Measurements from ENCODE around the gene RFX8. TPM values are rescaled to one million over a fixed set of nuclear protein-coding genes. Genes with fewer than 3 reads are reported as not detected.

RFX8 gene
- polyA plus RNA-seq, 2 donors = 0.08 TPM

DNA sequence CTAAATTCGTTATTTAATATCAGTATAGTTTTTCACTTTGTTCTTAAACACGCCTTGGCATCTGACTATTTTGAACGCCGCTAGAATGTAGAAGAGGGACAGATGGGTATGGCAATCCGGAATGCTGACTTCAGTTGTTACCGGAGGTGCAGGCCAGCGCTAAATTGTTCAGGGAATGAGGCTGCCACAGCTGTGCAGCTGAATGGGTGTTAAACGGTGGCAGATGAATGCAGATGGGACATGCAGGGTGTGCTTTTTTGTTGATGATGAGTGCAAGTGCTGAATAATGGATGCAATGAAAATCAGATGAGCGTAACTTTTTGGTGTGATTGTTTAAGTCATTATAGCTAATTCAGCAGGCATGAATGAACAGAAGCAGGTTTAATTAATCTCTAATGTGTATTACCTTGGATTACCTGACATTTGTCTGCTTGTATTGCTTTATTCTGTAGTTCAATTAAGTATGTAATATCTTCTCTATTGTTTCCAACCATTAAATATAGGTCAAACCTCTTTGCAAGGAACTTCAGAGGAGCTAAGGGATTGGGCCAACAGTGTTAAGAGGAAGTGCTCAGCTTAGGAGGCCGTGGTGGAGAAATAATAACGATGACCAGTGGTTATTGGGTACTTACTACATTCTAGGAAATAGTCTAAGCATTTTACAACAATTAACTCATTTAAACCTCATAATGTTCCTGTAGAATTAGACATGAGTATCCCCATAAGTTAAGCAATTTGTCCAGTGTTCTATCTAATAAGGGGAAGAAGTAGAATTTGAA lies 75.7 kb downstream of the RFX8 start:
- peaks cover 0 to 1% of the 10 kb centered on the region in 2 donors for H3K4me1 ChIP-seq (ENCODE audit: control insufficient read depth in 2 of 2, insufficient read depth in 2 of 2, low read length in 1 of 2)
- H3K27ac ChIP-seq (ENCODE audit: low read depth in 2 of 2, low read length in 1 of 2) = no peak overlapping the region
- H3K4me3 ChIP-seq (ENCODE audit: low read depth in 1 of 2, low read length in 2 of 2) = no peak overlapping the region
- H3K36me3 ChIP-seq (ENCODE audit: control insufficient read depth in 2 of 2, insufficient read depth in 2 of 2, low read length in 1 of 2) = no peaks in the 10 kb centered on the region
- no peaks in the 10 kb centered on the region for H3K27me3 ChIP-seq (ENCODE audit: control insufficient read depth in 1 of 2, insufficient read depth in 2 of 2, low read length in 2 of 2)
- WGBS, 2 donors = 80 to 82% methylated on average over 11 of the region's 11 CpGs
- no peaks in the 10 kb centered on the region for H3K9me3 ChIP-seq (ENCODE audit: control insufficient read depth in 2 of 2, insufficient read depth in 1 of 2, low read depth in 1 of 2, low read length in 1 of 2)

DNA sequence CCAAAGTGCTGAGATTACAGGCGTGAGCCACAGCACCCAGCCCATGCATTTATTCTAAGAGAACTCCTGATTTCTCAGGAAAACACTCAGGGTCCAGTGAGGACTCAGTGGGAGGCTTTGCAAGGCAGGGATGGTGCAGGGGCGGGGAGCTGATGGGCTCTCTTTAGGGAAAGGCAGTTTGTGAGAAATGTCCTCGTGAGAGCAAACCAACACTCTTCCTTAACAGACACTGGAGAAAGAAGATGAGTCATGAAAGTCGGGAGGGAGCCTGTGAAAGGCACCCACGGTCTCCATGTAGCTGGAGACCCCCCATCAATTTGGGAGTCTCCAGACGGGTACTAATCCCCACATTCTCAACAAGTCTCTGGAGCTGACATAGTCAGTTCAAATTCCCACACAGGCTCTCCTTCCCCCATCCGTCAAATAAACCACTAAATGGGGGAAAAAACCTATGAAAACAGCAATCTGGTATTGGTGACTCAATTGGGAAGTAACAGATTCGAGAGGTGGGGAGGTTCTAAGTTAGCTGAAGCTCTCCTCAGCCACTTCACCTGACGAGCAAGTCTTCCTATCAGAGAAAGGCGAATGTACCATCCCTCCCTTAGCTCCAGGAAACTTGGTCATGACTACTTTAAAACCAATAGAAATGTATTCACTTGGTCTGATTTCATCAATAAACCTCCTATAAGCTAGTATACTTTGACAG lies 76.6 kb downstream of the RFX8 start:
- Histone ChIP-seq H3K9me3 (ENCODE audit: control insufficient read depth in 2 of 2, insufficient read depth in 1 of 2, low read depth in 1 of 2, low read length in 1 of 2) (no peaks in the 10 kb centered on the region), H3K27me3 (ENCODE audit: control insufficient read depth in 1 of 2, insufficient read depth in 2 of 2, low read length in 2 of 2) (no peaks in the 10 kb centered on the region), H3K4me3 (ENCODE audit: low read depth in 1 of 2, low read length in 2 of 2) (no peak overlapping the region), H3K27ac (ENCODE audit: low read depth in 2 of 2, low read length in 1 of 2) (no peak overlapping the region), H3K4me1 (ENCODE audit: control insufficient read depth in 2 of 2, insufficient read depth in 2 of 2, low read length in 1 of 2) (peaks cover 0 to 1% of the 10 kb centered on the region in 2 donors), H3K36me3 (ENCODE audit: control insufficient read depth in 2 of 2, insufficient read depth in 2 of 2, low read length in 1 of 2) (no peaks in the 10 kb centered on the region)
- 75 to 79% methylated on average over 10 of the region's 10 CpGs for WGBS, 2 donors

GRCh38 chr2:101396316-101396717 lies 78.6 kb downstream of the RFX8 start:
- Histone ChIP-seq H3K27me3 (ENCODE audit: control insufficient read depth in 1 of 2, insufficient read depth in 2 of 2, low read length in 2 of 2) (no peaks in the 10 kb centered on the region), H3K4me3 (ENCODE audit: low read depth in 1 of 2, low read length in 2 of 2) (no peak overlapping the region), H3K4me1 (ENCODE audit: control insufficient read depth in 2 of 2, insufficient read depth in 2 of 2, low read length in 1 of 2) (peaks cover 0 to 1% of the 10 kb centered on the region in 2 donors), H3K9me3 (ENCODE audit: control insufficient read depth in 2 of 2, insufficient read depth in 1 of 2, low read depth in 1 of 2, low read length in 1 of 2) (no peaks in the 10 kb centered on the region), H3K27ac (ENCODE audit: low read depth in 2 of 2, low read length in 1 of 2) (peak overlapping the region in 1 of 2 donors; percentile 11), H3K36me3 (ENCODE audit: control insufficient read depth in 2 of 2, insufficient read depth in 2 of 2, low read length in 1 of 2) (no peaks in the 10 kb centered on the region)
- 36 to 59% methylated on average over 2 of the region's 2 CpGs for WGBS, 2 donors

- peaks cover 0 to 1% of the 10 kb centered on the region in 2 donors for H3K4me1 ChIP-seq (ENCODE audit: control insufficient read depth in 2 of 2, insufficient read depth in 2 of 2, low read length in 1 of 2)
- H3K9me3 ChIP-seq (ENCODE audit: control insufficient read depth in 2 of 2, insufficient read depth in 1 of 2, low read depth in 1 of 2, low read length in 1 of 2) = no peaks in the 10 kb centered on the region
- H3K36me3 ChIP-seq (ENCODE audit: control insufficient read depth in 2 of 2, insufficient read depth in 2 of 2, low read length in 1 of 2) = no peaks in the 10 kb centered on the region
- whole genome bisulfite sequencing, 2 donors = 74 to 79% methylated on average over 6 of the region's 6 CpGs
- H3K27me3 ChIP-seq (ENCODE audit: control insufficient read depth in 1 of 2, insufficient read depth in 2 of 2, low read length in 2 of 2) = no peaks in the 10 kb centered on the region
- no peak overlapping the region for H3K4me3 ChIP-seq (ENCODE audit: low read depth in 1 of 2, low read length in 2 of 2)
- H3K27ac ChIP-seq (ENCODE audit: low read depth in 2 of 2, low read length in 1 of 2) = peak overlapping the region; percentile 11 to 45
These were observed 79.2 kb downstream of the RFX8 start for GRCh38 chr2:101395545-101396315.

DNA sequence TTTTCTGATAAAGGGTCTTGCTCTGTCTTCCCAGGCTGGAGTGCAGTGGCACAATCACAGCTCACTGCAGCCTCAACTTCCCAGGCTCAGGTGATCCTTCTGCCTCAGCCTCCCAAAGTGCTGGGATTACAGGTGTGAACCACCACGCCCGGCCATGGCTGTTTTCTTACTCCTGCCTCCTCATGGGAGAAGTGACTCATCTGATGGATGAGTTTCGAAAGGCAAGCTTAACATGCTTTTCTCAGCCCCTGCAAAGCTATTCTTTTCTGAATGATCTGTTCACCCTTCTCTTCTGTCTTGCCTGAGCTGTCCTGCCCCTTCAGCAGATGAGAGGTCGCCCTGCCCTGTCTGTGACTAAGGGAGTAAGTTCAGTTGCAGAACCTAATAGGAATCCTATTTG lies 86.7 kb downstream of the RFX8 start:
- Histone ChIP-seq H3K36me3 (ENCODE audit: control insufficient read depth in 2 of 2, insufficient read depth in 2 of 2, low read length in 1 of 2) (no peaks in the 10 kb centered on the region), H3K4me3 (ENCODE audit: low read depth in 1 of 2, low read length in 2 of 2) (no peak overlapping the region), H3K27ac (ENCODE audit: low read depth in 2 of 2, low read length in 1 of 2) (no peak overlapping the region), H3K9me3 (ENCODE audit: control insufficient read depth in 2 of 2, insufficient read depth in 1 of 2, low read depth in 1 of 2, low read length in 1 of 2) (no peaks in the 10 kb centered on the region), H3K27me3 (ENCODE audit: control insufficient read depth in 1 of 2, insufficient read depth in 2 of 2, low read length in 2 of 2) (no peaks in the 10 kb centered on the region), H3K4me1 (ENCODE audit: control insufficient read depth in 2 of 2, insufficient read depth in 2 of 2, low read length in 1 of 2) (peaks cover 8 to 11% of the 10 kb centered on the region in 2 donors)
- WGBS, 2 donors = 27 to 35% methylated on average over 4 of the region's 4 CpGs

DNA sequence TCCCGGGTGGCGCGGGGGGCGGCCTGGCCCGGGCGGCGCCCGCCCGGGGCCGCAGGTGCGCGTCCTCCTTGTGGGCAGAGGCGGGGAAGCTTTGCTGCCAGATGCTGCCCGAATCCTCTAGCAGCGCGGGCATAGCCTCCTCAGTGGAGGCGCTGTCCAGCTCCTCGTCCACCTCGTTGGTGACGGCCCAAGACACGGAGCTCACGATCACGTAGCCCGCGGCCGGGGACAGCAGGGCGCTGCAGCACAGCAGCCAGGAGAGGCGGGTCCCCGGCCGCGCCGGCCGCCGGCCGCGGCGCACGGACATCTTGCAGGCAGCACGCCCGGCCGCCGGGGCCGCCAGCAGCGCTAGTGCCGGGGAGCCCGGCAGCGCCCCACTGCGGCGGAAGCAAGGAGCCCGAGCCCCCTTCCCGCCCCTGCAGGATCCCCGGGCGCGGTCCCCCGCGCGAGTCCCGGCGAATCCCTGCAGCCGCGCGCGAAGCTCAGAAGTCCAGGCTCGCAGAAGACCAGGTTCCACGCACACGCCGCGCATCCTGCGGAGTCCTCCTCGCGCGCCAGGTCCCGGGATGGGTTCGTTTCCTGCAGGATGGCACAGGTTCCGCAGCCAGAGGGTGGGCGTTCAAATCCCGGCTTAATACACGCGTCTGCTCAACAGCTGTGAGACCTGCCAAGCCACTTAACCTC lies 87.6 kb downstream of the RFX8 start, which contains the start of gene CREG2:
TSS of gene CREG2 (minus strand) at position 353 of the 684 bp plus-strand sequence. CDS start at position 307, 46 bp downstream.
- Histone ChIP-seq H3K36me3 (ENCODE audit: control insufficient read depth in 2 of 2, insufficient read depth in 2 of 2, low read length in 1 of 2) (no peaks in the 10 kb centered on the region), H3K4me3 (ENCODE audit: low read depth in 1 of 2, low read length in 2 of 2) (peak within 1 kb of the TSS; percentile 44 to 61), H3K27me3 (ENCODE audit: control insufficient read depth in 1 of 2, insufficient read depth in 2 of 2, low read length in 2 of 2) (no peaks in the 10 kb centered on the region), H3K4me1 (ENCODE audit: control insufficient read depth in 2 of 2, insufficient read depth in 2 of 2, low read length in 1 of 2) (peaks cover 8 to 11% of the 10 kb centered on the region in 2 donors), H3K9me3 (ENCODE audit: control insufficient read depth in 2 of 2, insufficient read depth in 1 of 2, low read depth in 1 of 2, low read length in 1 of 2) (no peaks in the 10 kb centered on the region), H3K27ac (ENCODE audit: low read depth in 2 of 2, low read length in 1 of 2) (no peak within 1 kb of the TSS)
- 1% methylated on average over 73 to 79 of the region's 79 CpGs for WGBS, 2 donors

DNA sequence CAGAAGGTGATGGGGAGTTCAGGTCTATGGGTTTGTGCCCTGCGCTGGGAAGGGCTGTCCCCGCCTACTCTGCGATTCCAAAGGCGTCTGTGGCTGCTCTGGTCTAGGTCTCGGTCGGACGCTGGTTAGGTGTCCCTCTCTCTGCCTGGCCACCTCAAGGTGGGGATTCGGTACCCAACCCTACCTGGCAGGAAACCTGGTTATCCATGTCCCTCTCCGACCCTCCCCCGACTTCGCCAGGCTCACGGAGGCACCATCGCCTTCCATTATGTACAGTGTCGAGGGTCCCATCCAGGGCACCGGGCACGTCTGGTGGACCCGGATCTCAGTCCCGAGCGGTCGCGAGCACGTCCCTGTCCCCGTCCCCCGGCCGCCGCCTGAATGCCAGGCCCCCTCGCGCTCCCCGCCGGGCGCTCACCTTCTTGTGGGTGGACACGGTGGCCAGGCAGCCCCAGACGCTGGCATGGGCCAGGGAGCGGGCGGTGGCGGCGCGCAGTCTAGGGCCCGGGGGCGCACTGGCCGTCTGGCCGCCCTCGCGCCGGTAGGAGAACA lies 88.2 kb downstream of the RFX8 start:
- no peak overlapping the region for H3K27ac ChIP-seq (ENCODE audit: low read depth in 2 of 2, low read length in 1 of 2)
- H3K4me3 ChIP-seq (ENCODE audit: low read depth in 1 of 2, low read length in 2 of 2) = peak overlapping the region; percentile 44 to 61
- H3K27me3 ChIP-seq (ENCODE audit: control insufficient read depth in 1 of 2, insufficient read depth in 2 of 2, low read length in 2 of 2) = no peaks in the 10 kb centered on the region
- WGBS, 2 donors = 5 to 6% methylated on average over 41 to 45 of the region's 45 CpGs
- H3K9me3 ChIP-seq (ENCODE audit: control insufficient read depth in 2 of 2, insufficient read depth in 1 of 2, low read depth in 1 of 2, low read length in 1 of 2) = no peaks in the 10 kb centered on the region
- H3K4me1 ChIP-seq (ENCODE audit: control insufficient read depth in 2 of 2, insufficient read depth in 2 of 2, low read length in 1 of 2) = peaks cover 8 to 11% of the 10 kb centered on the region in 2 donors
- H3K36me3 ChIP-seq (ENCODE audit: control insufficient read depth in 2 of 2, insufficient read depth in 2 of 2, low read length in 1 of 2) = no peaks in the 10 kb centered on the region

DNA sequence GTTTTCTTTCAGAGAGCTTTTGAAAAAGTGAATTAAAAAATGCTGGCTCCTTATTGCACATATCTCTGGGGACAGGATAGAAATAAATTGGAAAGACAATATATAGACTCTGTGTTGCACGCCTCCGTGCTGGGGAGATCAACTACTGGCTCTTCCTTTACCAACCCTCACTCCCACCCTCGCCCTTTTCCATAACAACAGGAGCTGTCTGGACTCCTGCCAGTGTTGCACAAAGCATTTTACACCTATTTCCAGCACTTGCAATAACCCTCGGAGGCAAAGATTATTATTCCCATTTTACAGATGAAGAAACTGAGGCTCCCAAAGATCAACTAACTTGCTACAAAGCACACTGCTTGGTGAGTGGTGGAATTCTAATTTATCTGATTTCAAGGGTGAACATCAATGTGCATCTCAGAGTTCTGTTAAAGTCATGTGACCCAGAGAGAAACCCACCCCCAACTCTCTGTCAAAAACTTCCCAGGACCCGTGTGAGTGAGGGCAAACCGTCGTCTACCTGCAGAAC lies 91.8 kb downstream of the RFX8 start:
- no peak overlapping the region for H3K4me3 ChIP-seq (ENCODE audit: low read depth in 1 of 2, low read length in 2 of 2)
- H3K36me3 ChIP-seq (ENCODE audit: control insufficient read depth in 2 of 2, insufficient read depth in 2 of 2, low read length in 1 of 2) = no peaks in the 10 kb centered on the region
- WGBS, 2 donors = 75 to 77% methylated on average over 7 of the region's 7 CpGs
- H3K27me3 ChIP-seq (ENCODE audit: control insufficient read depth in 1 of 2, insufficient read depth in 2 of 2, low read length in 2 of 2) = no peaks in the 10 kb centered on the region
- H3K27ac ChIP-seq (ENCODE audit: low read depth in 2 of 2, low read length in 1 of 2) = no peak overlapping the region
- peaks cover 8 to 11% of the 10 kb centered on the region in 2 donors for H3K4me1 ChIP-seq (ENCODE audit: control insufficient read depth in 2 of 2, insufficient read depth in 2 of 2, low read length in 1 of 2)
- H3K9me3 ChIP-seq (ENCODE audit: control insufficient read depth in 2 of 2, insufficient read depth in 1 of 2, low read depth in 1 of 2, low read length in 1 of 2) = no peaks in the 10 kb centered on the region
